HepG2 (cell line): ENCODE results near the gene PSMB9. TPM values are rescaled to one million over a fixed set of nuclear protein-coding genes. Genes with fewer than 3 reads are reported as not detected.

ENCODE experiments used
- BRD4 ChIP-seq: sonication (generic); formaldehyde crosslinking; IDR thresholded peaks from 2 replicates; pipeline ENCODE4 v1.4.0; 2020; ENCODE audit warnings: missing genetic modification reagents
- FOXP1 ChIP-seq, 2 experiments: fragments of 450-650 bp in 1 of 2; IDR thresholded peaks; 2 replicates each; pipeline ENCODE4 v1.6.1; 2017 to 2018; ENCODE audit warnings: antibody characterized with exemption in 1 of 2
- IRF2 ChIP-seq: IDR thresholded peaks from 2 replicates; pipeline ENCODE4 v1.6.1; 2018; ENCODE audit warnings: missing genetic modification reagents, missing compliant biosample characterization
- MYPOP ChIP-seq: sonication (generic); formaldehyde crosslinking; IDR thresholded peaks from 2 replicates; pipeline ENCODE4 v1.8.1; 2023; ENCODE audit warnings: mild to moderate bottlenecking, moderate library complexity, missing genetic modification reagents
- NR2F6 ChIP-seq, 2 experiments: IDR thresholded peaks; 2 replicates each; pipeline ENCODE4 v1.6.1; 2016; ENCODE audit warnings: antibody characterized with exemption in 1 of 2, mild to moderate bottlenecking in 1 of 2
- PCBP2 ChIP-seq: fragments of 200-400 bp; formaldehyde crosslinking; optimal IDR thresholded peaks from 2 replicates; pipeline ENCODE3; 2018; ENCODE audit warnings: low read length, low read depth; ENCODE audit not compliant: poor library complexity, severe bottlenecking
- PTBP1 ChIP-seq: fragments of 200-400 bp; formaldehyde crosslinking; IDR thresholded peaks from 2 replicates; pipeline ENCODE4 v1.6.1; 2018; ENCODE audit warnings: low read length, low read depth; ENCODE audit not compliant: poor library complexity, severe bottlenecking
- REL ChIP-seq: sonication (generic); formaldehyde crosslinking; conservative IDR thresholded peaks from 2 replicates; pipeline ENCODE4 v1.8.0; 2022; ENCODE audit warnings: mild to moderate bottlenecking, missing genetic modification reagents, moderate library complexity
- RFXAP ChIP-seq: sonication (generic); formaldehyde crosslinking; IDR thresholded peaks from 2 replicates; pipeline ENCODE4 v1.4.0; 2020; ENCODE audit warnings: missing genetic modification reagents, borderline replicate concordance
- STAG1 ChIP-seq: sonication (generic); formaldehyde crosslinking; IDR thresholded peaks from 2 replicates; pipeline ENCODE4 v1.4.0; 2020; ENCODE audit warnings: missing genetic modification reagents
- STAT6 ChIP-seq: sonication (generic); formaldehyde crosslinking; IDR thresholded peaks from 2 replicates; pipeline ENCODE4 v1.4.0; 2020; ENCODE audit warnings: missing genetic modification reagents, mild to moderate bottlenecking, borderline replicate concordance
- TFDP2 ChIP-seq: sonication (generic); formaldehyde crosslinking; IDR thresholded peaks from 2 replicates; pipeline ENCODE4 v1.4.0; 2020; ENCODE audit warnings: missing genetic modification reagents
- ZMAT5 ChIP-seq: sonication (generic); formaldehyde crosslinking; IDR thresholded peaks from 2 replicates; pipeline ENCODE4 v1.5.0; 2020; ENCODE audit warnings: mild to moderate bottlenecking, low read depth, missing genetic modification reagents, borderline replicate concordance
- ZNF142 ChIP-seq: sonication (generic); formaldehyde crosslinking; IDR thresholded peaks from 2 replicates; pipeline ENCODE4 v1.4.0; 2020; ENCODE audit warnings: missing genetic modification reagents
- ZNF207 ChIP-seq: fragments of 450-650 bp; IDR thresholded peaks from 2 replicates; pipeline ENCODE4 v1.6.1; 2016; ENCODE audit warnings: antibody characterized with exemption, borderline replicate concordance
- ZNF24 ChIP-seq: fragments of 450-650 bp; IDR thresholded peaks from 2 replicates; pipeline ENCODE4 v1.6.1; 2017; ENCODE audit warnings: antibody characterized with exemption, mild to moderate bottlenecking
- ZNF343 ChIP-seq: sonication (generic); formaldehyde crosslinking; IDR thresholded peaks from 2 replicates; pipeline ENCODE4 v1.4.0; 2020; ENCODE audit warnings: mild to moderate bottlenecking, missing genetic modification reagents
- ZNF704 ChIP-seq: sonication (generic); formaldehyde crosslinking; IDR thresholded peaks from 2 replicates; pipeline ENCODE4 v1.8.1; 2023; ENCODE audit warnings: mild to moderate bottlenecking, inconsistent platforms, moderate library complexity, missing genetic modification reagents, borderline replicate concordance
- polyA plus RNA-seq, 8 experiments: library from polyadenylated mRNA; depleted of rRNA in 3 of 8; stranded (reverse) in 7 of 8; unstranded in 1 of 8; fragments of >200 nt; fragmentation: Illumina TruSeq in 4 of 8; extraction: Trizol in 4 of 8; gene quantifications; 2 replicates each; pipeline versions ENCODE4 v1.2.1 to v1.2.3, GENCODE V29; 2011 to 2016; ENCODE audit warnings: low read depth in 4 of 8, missing spikeins in 1 of 8, mixed read lengths in 1 of 8; ENCODE audit not compliant: insufficient read depth in 1 of 8
- total RNA-seq, 5 experiments: library from RNA; depleted of rRNA; stranded (reverse); fragments of >200 nt; fragmentation: Illumina TruSeq; extraction: Trizol; gene quantifications; 2 replicates each; pipeline ENCODE4 v1.2.3, GENCODE V29; 2016; ENCODE audit warnings: low read depth in 1 of 5

PSMB9 gene
- total and polyA plus RNA-seq, 2 of the 13 experiments (the other 11 are each of a cell fraction or from before 2014, with no cell fraction given): 15.6 to 16.0 TPM

- TF ChIP-seq ZNF142 (CRISPR knock-in tag): no peak
- TF ChIP-seq IRF2: peak; percentile 51; the same call in 1 of the 2 replicates
- TF ChIP-seq STAG1 (CRISPR knock-in tag): peak; percentile 80
- no peak for TF ChIP-seq ZMAT5 (CRISPR knock-in tag)
- no peak for TF ChIP-seq TFDP2 (CRISPR knock-in tag)
- TF ChIP-seq PTBP1: no peak
- TF ChIP-seq ZNF704: no peak
- TF ChIP-seq BRD4 (CRISPR knock-in tag): no peak
- TF ChIP-seq ZNF343: no peak
- TF ChIP-seq FOXP1 (IDR thresholded peaks at IDR 0.05): no peak
- TF ChIP-seq FOXP1 (CRISPR knock-in tag; IDR thresholded peaks at IDR 0.05): no peak
- TF ChIP-seq MYPOP (CRISPR knock-in tag): peak; percentile 62; the same call in 1 of the 2 replicates
- TF ChIP-seq STAT6 (CRISPR knock-in tag): no peak
- no peak for TF ChIP-seq ZNF207
- TF ChIP-seq REL (CRISPR knock-in tag): no peak
- TF ChIP-seq RFXAP: no peak
- TF ChIP-seq PCBP2: no peak
- no peak for TF ChIP-seq NR2F6 (IDR thresholded peaks at IDR 0.05)
- TF ChIP-seq NR2F6 (CRISPR knock-in tag; IDR thresholded peaks at IDR 0.05): no peak
- no peak for TF ChIP-seq ZNF24
Observed at GRCh38 chr6:32825966-32826365, 28.0 kb upstream of the PSMB9 start (continued).
